Heart right ventricle (tissue), 16 donors: ENCODE measurements around the gene CARD11. TPM values are rescaled to one million over a fixed set of nuclear protein-coding genes. Genes with fewer than 3 reads are reported as not detected.
A peak's percentile ranks its signal among the peaks of the same experiment; 100 is the strongest.

Source experiments
- ATAC-seq, 8 donors: fragments of 200-7000 bp; cut with Tn5 transposase; one replicate each; pipeline ENCODE4 v1.9.1; 2020; ENCODE audit warnings: mild to moderate bottlenecking in 8 of 8, moderate library complexity in 8 of 8, moderate number of reproducible peaks in 1 of 8
- DNase-seq, 2 donors: peaks; one replicate each; pipeline ENCODE4 v3.0.0-alpha.2; 2020
- H3K27ac ChIP-seq, 10 donors: fragments of 200-600 bp; sonication (generic) in 2 of 10; one replicate each; pipeline versions ENCODE4 v1.5.0 to v1.8.0; 2020 to 2022; ENCODE audit warnings: mild to moderate bottlenecking in 3 of 10
- H3K27me3 ChIP-seq, 7 donors: fragments of 200-600 bp; one replicate each; pipeline ENCODE4 v1.8.0; 2021 to 2022; ENCODE audit warnings: mild to moderate bottlenecking in 2 of 7
- H3K36me3 ChIP-seq, 9 donors: fragments of 200-600 bp; sonication (generic) in 1 of 9; one replicate each; pipeline versions ENCODE4 v1.5.0 to v1.8.0; 2020 to 2022; ENCODE audit warnings: mild to moderate bottlenecking in 2 of 9
- H3K4me1 ChIP-seq, 9 donors: fragments of 200-600 bp; sonication (generic) in 1 of 9; one replicate each; pipeline versions ENCODE4 v1.5.0 to v1.8.0; 2020 to 2022; ENCODE audit warnings: mild to moderate bottlenecking in 4 of 9
- H3K4me3 ChIP-seq, 10 donors: fragments of 200-600 bp; sonication (generic) in 2 of 10; one replicate each; pipeline versions ENCODE4 v1.5.0 to v1.8.0; 2020 to 2022; ENCODE audit warnings: mild to moderate bottlenecking in 7 of 10, moderate library complexity in 2 of 10
- H3K9me3 ChIP-seq, 11 donors: fragments of 200-600 bp in 10 of 11; sonication (generic) in 2 of 11; one replicate each; pipeline versions ENCODE4 v1.5.0 to v1.8.0; 2013 to 2022; ENCODE audit warnings: mild to moderate bottlenecking in 2 of 11, control low read depth in 1 of 11, moderate library complexity in 1 of 11
- CTCF ChIP-seq, 9 donors: fragments of 200-600 bp; sonication (generic) in 2 of 9; IDR thresholded peaks; one replicate each; pipeline versions ENCODE4 v1.5.0 to v1.8.0; 2021 to 2022; ENCODE audit warnings: antibody characterized with exemption in 9 of 9, mild to moderate bottlenecking in 5 of 9, moderate library complexity in 1 of 9
- WGBS, 2 donors: extraction: QIAGEN DNeasy Blood & Tissue Kit; methylation state at CpG; one replicate each; pipeline ENCODE4 v1.1.7; 2013; ENCODE audit warnings: inconsistent platforms in 1 of 2; 5-methylcytosine and 5-hydroxymethylcytosine counted together
- intact Hi-C, 10 donors: fragments of 100-400 bp; cut with DNase I; formaldehyde crosslinking; loops; one replicate each; pipeline versions ENCODE4 v1.11.1 to v1.14.2; 2022
- polyA plus RNA-seq, 2 donors: library from polyadenylated mRNA; stranded (reverse); fragments of 200-250 nt; gene quantifications; one replicate each; pipeline ENCODE4 v1.2.3, GENCODE V29; 2013
- total RNA-seq, 10 donors: library from RNA; stranded (reverse); fragmentation: NEBNext Ultra II Directional in 3 of 10; extraction: Animal tissue kit (Norgen Biotek cat#: 25700) in 3 of 10; gene quantifications; one replicate each; pipeline versions ENCODE4 v1.2.1 to v1.2.4, GENCODE V29; 2021 to 2023
- donor health status: Arrhythmogenic right ventricular cardiomyopathy.
- donor health status: ischemic (EF 13 %, LVEDD 7.1; RV severe dilation, severe dysfunction).
- donor health status: healthy with polysubstance abuse.
- donor health status: DM: no; HTN: yes; CAD: no.
- donor health status: DM: no; HTN: no; CAD: no.
- donor health status: ischemic (EF 25% LVEDD 6.9; RV normal size, moderate dysfunction).
- donor health status: ischemic (EF 25% LVEDD 5.7; RV mildly dilated, moderate dysfunction).
- donor health status: healthy.
- donor health status: DM: yes; HTN: yes; CAD: no.
- donor health status: Ischemic cardiomyopathy.
- donor health status: ischemic (EF 35%, LVEDD 5.7; RV mildly dilated, moderate dysfunction).
- donor health status: nonischemic (EF 11% LVEDD 7.7; RV severe dilation, severe dysfunction).
- donor health status: DM: yes; HTN: yes; CAD: no.
- donor health status: PGD.
- donor health status: ischemic (EF 29% LVEDD 5.4; RV normal size, mild dysfunction).
- donor health status: nonischemic (EF 23%, LVEDD 6.1; RV moderate dilation, normal function).

The CARD11 gene
- total and polyA plus RNA-seq, 12 donors: 0.14 to 1.7 (median 0.30) TPM; not detected in 1

GRCh38 chr7:3067193-3067592 lies 23.5 kb upstream of the CARD11 start:
- DNase-seq: no peak
- H3K27ac ChIP-seq: no peak overlapping the region
- H3K27me3 ChIP-seq: peaks cover 0 to 26% (median 13%) of the 10 kb centered on the region in 7 donors
- ATAC-seq: no peak
- peaks cover 0 to 13% (median 0%) of the 10 kb centered on the region in 11 donors for H3K9me3 ChIP-seq
- peaks cover 0 to 4% (median 0%) of the 10 kb centered on the region in 9 donors for H3K4me1 ChIP-seq
- TF ChIP-seq CTCF (IDR thresholded peaks at IDR 0.05): no peak
- intact Hi-C loops: loop anchor here in 1 of 10 donors (10.0 kb wide), 1 partner anchor 88 kb away; no protein-coding TSS in a partner anchor
- H3K36me3 ChIP-seq: no peaks in the 10 kb centered on the region
- no peak overlapping the region for H3K4me3 ChIP-seq
- 75 to 82% methylated on average over 3 of the region's 3 CpGs for WGBS, 2 donors

GRCh38 chr7:3066506-3066905 lies 22.8 kb upstream of the CARD11 start:
- Histone ChIP-seq H3K36me3 (no peaks in the 10 kb centered on the region), H3K4me1 (peaks cover 0 to 4% (median 0%) of the 10 kb centered on the region in 9 donors), H3K27me3 (peaks cover 0 to 26% (median 13%) of the 10 kb centered on the region in 7 donors), H3K9me3 (peaks cover 0 to 13% (median 0%) of the 10 kb centered on the region in 11 donors), H3K27ac (no peak overlapping the region), H3K4me3 (no peak overlapping the region)
- intact Hi-C loops: loop anchor here in 1 of 10 donors (10.0 kb wide), 1 partner anchor 88 kb away; no protein-coding TSS in a partner anchor
- 94 to 98% methylated on average over 1 of the region's 1 CpG for WGBS, 2 donors
- no peak for ATAC-seq
- no peak for TF ChIP-seq CTCF (IDR thresholded peaks at IDR 0.05)
- no peak for DNase-seq

GRCh38 chr7:3065724-3066143 lies 22.1 kb upstream of the CARD11 start:
- no peaks in the 10 kb centered on the region for H3K36me3 ChIP-seq
- no peak overlapping the region for H3K4me3 ChIP-seq
- H3K27ac ChIP-seq: no peak overlapping the region
- ATAC-seq (no peak), DNase-seq (peak in 1 of 2 donors; percentile 18)
- H3K4me1 ChIP-seq: peaks cover 0 to 4% (median 0%) of the 10 kb centered on the region in 9 donors
- peaks cover 0 to 26% (median 13%) of the 10 kb centered on the region in 7 donors for H3K27me3 ChIP-seq
- H3K9me3 ChIP-seq: peaks cover 0 to 7% (median 0%) of the 10 kb centered on the region in 11 donors
- intact Hi-C loops: loop anchor here in 2 of 10 donors (2.0 to 10.0 kb wide), 2 partner anchors 41 to 89 kb away; no protein-coding TSS in a partner anchor
- WGBS, 2 donors: 42 to 48% methylated on average over 11 of the region's 11 CpGs
- TF ChIP-seq CTCF (IDR thresholded peaks at IDR 0.05): peak in 7 of 9 donors; percentile 20 to 56 (median 36)

GRCh38 chr7:3064067-3064466 lies 20.4 kb upstream of the CARD11 start:
- Histone ChIP-seq H3K27ac (no peak overlapping the region), H3K4me1 (peaks cover 0 to 4% (median 0%) of the 10 kb centered on the region in 9 donors), H3K36me3 (no peaks in the 10 kb centered on the region), H3K27me3 (peaks cover 0 to 26% (median 13%) of the 10 kb centered on the region in 7 donors), H3K9me3 (peaks cover 0 to 4% (median 0%) of the 10 kb centered on the region in 11 donors), H3K4me3 (no peak overlapping the region)
- no peak for ATAC-seq
- intact Hi-C loops: loop anchor here in 2 of 10 donors (2.0 to 10.0 kb wide), 2 partner anchors 39 to 91 kb away; no protein-coding TSS in a partner anchor
- 85 to 89% methylated on average over 5 of the region's 5 CpGs for WGBS, 2 donors
- no peak for DNase-seq
- TF ChIP-seq CTCF (IDR thresholded peaks at IDR 0.05): no peak
